PFSK-1 (cell line): ENCODE measurements around the gene PPP2R2B.

Source experiments
- FOXP2 ChIP-seq: optimal IDR thresholded peaks from 2 replicates; pipeline ENCODE3; 2011; ENCODE audit warnings: borderline replicate concordance, control low read depth, inconsistent platforms; ENCODE audit not compliant: insufficient read depth; ENCODE audit errors: extremely low read length, extremely low read depth
- POLR2AphosphoS5 ChIP-seq: IDR thresholded peaks from 2 replicates; pipeline ENCODE4 v1.6.1; 2012; ENCODE audit warnings: low read depth, mild to moderate bottlenecking, control low read depth, low read length, moderate library complexity
- SIN3A ChIP-seq: IDR thresholded peaks from 2 replicates; pipeline ENCODE4 v1.6.1; 2012; ENCODE audit warnings: mild to moderate bottlenecking, low read length, moderate library complexity, borderline replicate concordance; ENCODE audit not compliant: insufficient read depth
- TAF1 ChIP-seq: IDR thresholded peaks from 2 replicates; pipeline ENCODE4 v1.6.1; 2012; ENCODE audit warnings: low read length, control low read depth, borderline replicate concordance; ENCODE audit not compliant: insufficient read depth
- TF ChIP-seq, protein P1 (sequence below), 2 experiments: IDR thresholded peaks; 2 replicates each; pipeline versions ENCODE4 v1.6.1 to v1.8.0; 2011 to 2012; ENCODE audit warnings: low read depth in 2 of 2, low read length in 2 of 2, control low read depth in 1 of 2, inconsistent platforms in 1 of 2, mild to moderate bottlenecking in 1 of 2, moderate library complexity in 1 of 2; ENCODE audit not compliant: insufficient read depth in 1 of 2

The PPP2R2B gene

DNA sequence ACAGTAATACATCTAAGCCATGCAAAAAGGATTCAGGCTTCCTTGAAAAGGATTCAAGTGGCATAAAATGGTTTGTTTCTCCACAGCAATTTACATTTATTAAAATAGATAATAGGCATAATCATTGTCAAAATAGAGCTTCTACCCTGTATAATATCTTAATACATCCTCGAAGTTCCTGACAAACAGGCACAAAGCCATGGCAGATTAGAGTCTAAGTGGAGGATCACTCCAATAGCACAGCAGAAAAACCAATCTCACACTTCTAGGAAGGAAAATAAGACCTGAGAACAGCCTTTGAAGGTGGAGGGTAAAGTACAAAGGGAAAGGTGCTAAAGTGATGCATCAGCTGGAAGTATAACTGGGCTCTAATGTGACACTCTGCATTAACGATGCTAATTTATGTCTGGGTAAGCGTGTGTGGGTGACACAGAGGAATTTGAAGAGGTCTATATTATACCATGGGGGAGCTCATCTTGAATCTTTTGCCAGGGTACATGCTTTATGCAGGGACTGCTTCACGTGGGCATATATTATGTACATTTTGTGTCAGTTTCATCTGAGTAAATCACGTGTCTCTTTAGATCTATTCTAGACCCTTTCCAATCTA, 28.8 kb downstream of the PPP2R2B start:
- TF ChIP-seq FOXP2 (no peak), SIN3A (no peak), TAF1 (no peak), POLR2AphosphoS5 (no peak)
- TF ChIP-seq, protein P1, sequence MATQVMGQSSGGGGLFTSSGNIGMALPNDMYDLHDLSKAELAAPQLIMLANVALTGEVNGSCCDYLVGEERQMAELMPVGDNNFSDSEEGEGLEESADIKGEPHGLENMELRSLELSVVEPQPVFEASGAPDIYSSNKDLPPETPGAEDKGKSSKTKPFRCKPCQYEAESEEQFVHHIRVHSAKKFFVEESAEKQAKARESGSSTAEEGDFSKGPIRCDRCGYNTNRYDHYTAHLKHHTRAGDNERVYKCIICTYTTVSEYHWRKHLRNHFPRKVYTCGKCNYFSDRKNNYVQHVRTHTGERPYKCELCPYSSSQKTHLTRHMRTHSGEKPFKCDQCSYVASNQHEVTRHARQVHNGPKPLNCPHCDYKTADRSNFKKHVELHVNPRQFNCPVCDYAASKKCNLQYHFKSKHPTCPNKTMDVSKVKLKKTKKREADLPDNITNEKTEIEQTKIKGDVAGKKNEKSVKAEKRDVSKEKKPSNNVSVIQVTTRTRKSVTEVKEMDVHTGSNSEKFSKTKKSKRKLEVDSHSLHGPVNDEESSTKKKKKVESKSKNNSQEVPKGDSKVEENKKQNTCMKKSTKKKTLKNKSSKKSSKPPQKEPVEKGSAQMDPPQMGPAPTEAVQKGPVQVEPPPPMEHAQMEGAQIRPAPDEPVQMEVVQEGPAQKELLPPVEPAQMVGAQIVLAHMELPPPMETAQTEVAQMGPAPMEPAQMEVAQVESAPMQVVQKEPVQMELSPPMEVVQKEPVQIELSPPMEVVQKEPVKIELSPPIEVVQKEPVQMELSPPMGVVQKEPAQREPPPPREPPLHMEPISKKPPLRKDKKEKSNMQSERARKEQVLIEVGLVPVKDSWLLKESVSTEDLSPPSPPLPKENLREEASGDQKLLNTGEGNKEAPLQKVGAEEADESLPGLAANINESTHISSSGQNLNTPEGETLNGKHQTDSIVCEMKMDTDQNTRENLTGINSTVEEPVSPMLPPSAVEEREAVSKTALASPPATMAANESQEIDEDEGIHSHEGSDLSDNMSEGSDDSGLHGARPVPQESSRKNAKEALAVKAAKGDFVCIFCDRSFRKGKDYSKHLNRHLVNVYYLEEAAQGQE (IDR thresholded peaks at IDR 0.05; ENCODE audit: insufficient read depth in 1 of 2, low read depth in 2 of 2, low read length in 2 of 2), result no peak

DNA sequence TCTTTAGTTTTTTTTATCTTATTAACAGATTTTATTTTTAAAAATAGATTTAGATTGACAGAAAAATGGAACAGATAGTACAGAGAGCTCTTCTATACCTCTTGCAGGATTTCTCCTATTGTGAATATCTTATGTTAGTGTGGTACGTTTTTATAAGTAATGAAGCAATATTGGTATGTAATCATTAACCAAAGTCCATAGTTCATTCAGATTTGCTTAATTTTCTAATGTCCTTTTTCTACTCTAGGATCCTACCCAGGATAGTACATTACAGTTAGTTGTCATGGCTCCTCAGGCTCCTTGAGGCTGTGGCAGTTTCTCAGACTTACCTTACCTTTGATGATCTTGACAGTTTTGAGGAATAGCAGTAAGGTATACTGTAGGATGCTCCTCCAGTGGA, 30.4 kb downstream of the PPP2R2B start:
- TF ChIP-seq, protein P1 (IDR thresholded peaks at IDR 0.05; ENCODE audit: insufficient read depth in 1 of 2, low read depth in 2 of 2, low read length in 2 of 2), result no peak
- TF ChIP-seq POLR2AphosphoS5 (no peak), SIN3A (no peak), FOXP2 (no peak), TAF1 (no peak)

DNA sequence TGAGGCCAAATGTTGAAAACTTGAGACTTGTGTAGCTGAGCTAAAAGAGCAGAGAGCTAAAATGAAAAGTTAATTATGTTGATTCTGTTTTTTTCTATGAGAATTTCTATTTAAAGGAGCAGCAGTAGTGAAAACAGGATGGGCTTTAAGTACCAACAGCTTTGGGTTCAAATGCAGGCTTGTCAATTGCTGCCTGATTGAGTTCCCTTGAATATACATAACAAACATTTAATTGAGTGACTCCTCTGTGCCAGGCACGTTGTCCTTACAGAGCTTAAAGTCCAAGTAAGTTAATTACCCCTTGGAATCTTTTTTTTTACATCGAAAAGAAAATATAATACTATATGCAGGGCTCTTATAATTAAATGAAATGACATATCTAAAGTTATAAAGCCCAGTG, 38.5 kb downstream of the PPP2R2B start:
- TF ChIP-seq SIN3A (no peak), TAF1 (no peak), FOXP2 (no peak), POLR2AphosphoS5 (no peak)
- TF ChIP-seq, protein P1 (IDR thresholded peaks at IDR 0.05; ENCODE audit: insufficient read depth in 1 of 2, low read depth in 2 of 2, low read length in 2 of 2), result no peak

DNA sequence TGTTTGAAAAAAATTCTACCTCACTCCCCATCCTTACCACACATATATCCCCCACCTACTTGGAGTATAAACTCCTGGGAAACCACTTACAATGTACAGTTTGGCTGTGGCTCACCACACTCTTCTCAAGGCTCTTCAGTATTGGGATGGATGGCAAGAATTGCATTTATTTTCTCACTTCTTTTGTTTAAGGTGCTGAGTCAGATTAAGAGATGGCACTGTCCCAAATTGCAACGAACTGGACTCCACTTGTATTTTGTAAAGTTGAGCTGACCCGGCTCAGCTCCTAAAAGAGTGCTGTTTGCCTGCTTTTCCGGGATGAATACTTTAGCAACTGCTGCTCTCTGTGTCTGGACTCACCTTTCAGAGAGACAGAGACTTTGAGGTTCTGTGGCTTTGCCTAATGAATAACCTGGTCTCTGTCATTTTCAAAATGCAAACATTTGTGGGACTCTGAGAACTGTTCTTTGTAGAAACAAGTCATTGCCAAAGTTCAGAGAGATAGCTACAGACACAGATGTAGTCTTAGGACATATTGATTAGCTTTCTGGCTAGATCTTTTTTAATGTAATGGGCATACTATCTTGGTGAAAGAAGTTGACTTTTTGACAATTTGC, 42.2 kb downstream of the PPP2R2B start:
- TF ChIP-seq, protein P1 (IDR thresholded peaks at IDR 0.05; ENCODE audit: insufficient read depth in 1 of 2, low read depth in 2 of 2, low read length in 2 of 2), result no peak
- TF ChIP-seq POLR2AphosphoS5 (no peak), SIN3A (no peak), FOXP2 (no peak), TAF1 (no peak)
